Activated CD8-positive, alpha-beta memory T cell treated with anti-CD3 and anti-CD28 coated beads, Interleukin-2, amount 10 ng/mL, durations not matched to agents 7 days and 5 days (primary cell): ENCODE results near the gene ERBB4. TPM values are rescaled to one million over a fixed set of nuclear protein-coding genes. Genes with fewer than 3 reads are reported as not detected.

Experiments
- ATAC-seq: fragments of 150-1000 bp; cut with Tn5 transposase; one replicate; pipeline ENCODE4 v1.10.0; 2021; ENCODE audit warnings: moderate library complexity
- CTCF ChIA-PET: fragments of 350-600 bp; sonication (Branson Sonifier 250); formaldehyde crosslinking; loops from one replicate; lab custom pipeline; 2021; ENCODE audit warnings: antibody characterized with exemption; lab: Charles Lee
- DNase-seq: peaks from one replicate; pipeline ENCODE4 v3.0.0-alpha.2; 2020
- H3K27ac Mint-ChIP-seq: one replicate; pipeline ENCODE4 v1.8.0; 2021; ENCODE audit warnings: mild to moderate bottlenecking, mixed read lengths
- H3K27me3 Mint-ChIP-seq: one replicate; pipeline ENCODE4 v1.8.0; 2021; ENCODE audit warnings: mixed read lengths
- H3K36me3 Mint-ChIP-seq: one replicate; pipeline ENCODE4 v1.8.0; 2021; ENCODE audit warnings: mild to moderate bottlenecking, mixed read lengths
- H3K4me1 Mint-ChIP-seq: one replicate; pipeline ENCODE4 v1.8.0; 2021; ENCODE audit warnings: mixed read lengths
- H3K4me3 Mint-ChIP-seq: one replicate; pipeline ENCODE4 v1.8.0; 2021; ENCODE audit warnings: mild to moderate bottlenecking, moderate library complexity, mixed read lengths
- H3K9me3 Mint-ChIP-seq: one replicate; pipeline ENCODE4 v1.8.0; 2022; ENCODE audit warnings: low read depth, mixed read lengths
- total RNA-seq, 2 experiments: library from RNA; stranded (reverse); gene quantifications; one replicate each; pipeline ENCODE4 v1.2.3, GENCODE V29; 2021

The ERBB4 gene
- total RNA-seq, 2 experiments from 2014 or later = not detected

DNA sequence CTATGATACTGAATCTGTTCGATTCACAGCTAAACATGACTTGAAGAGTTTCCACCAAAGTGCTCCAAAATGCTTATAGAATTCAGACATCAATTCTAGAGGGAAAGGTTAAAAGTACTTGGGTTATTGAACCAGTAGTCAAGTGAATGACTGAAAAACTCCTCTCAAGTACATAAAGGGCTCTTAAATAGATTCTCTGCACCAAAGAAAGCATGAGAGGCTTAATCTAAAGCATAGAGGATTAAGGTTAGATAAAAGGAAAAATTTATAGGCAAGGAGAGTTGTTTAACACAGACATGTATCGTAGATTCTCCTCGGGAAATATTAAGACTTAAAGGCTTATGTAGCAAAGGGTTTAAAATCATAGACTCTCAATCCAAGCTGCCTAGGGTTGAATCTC is 701.4 kb downstream of the ERBB4 start:
- no peaks in the 10 kb centered on the region for H3K36me3 Mint-ChIP-seq
- CTCF ChIA-PET = no interaction called here
- no peak for DNase-seq

DNA sequence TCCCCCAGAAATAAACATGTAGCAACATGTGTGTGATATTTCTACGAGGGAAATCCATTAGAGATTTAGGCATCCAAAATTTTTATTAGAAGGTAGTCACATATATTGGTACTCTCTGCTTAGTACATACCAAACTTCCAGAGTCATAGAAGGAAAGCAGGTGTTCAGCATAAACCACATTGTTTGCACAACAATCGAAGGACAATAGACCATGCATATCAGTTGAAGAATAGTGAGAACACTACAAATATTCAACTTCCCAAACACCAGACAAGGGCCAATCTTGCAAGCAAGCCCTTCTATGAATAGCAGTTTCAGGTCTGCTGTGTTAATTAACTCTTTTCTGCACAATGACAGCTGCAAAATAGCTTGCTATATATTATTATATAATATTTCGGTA is 702.2 kb downstream of the ERBB4 start:
- Mint-ChIP-seq H3K9me3 (peaks cover 8% of the 10 kb centered on the region), H3K27ac (no peak overlapping the region), H3K4me3 (no peak overlapping the region), H3K27me3 (no peaks in the 10 kb centered on the region), H3K36me3 (no peaks in the 10 kb centered on the region), H3K4me1 (no peaks in the 10 kb centered on the region)
- DNase-seq (no peak), ATAC-seq (no peak)
- CTCF ChIA-PET = no interaction called here

More for the DNA sequence above, 701.4 kb downstream of the ERBB4 start:
- Mint-ChIP-seq H3K27ac (no peak overlapping the region), H3K4me3 (no peak overlapping the region), H3K9me3 (peaks cover 8% of the 10 kb centered on the region), H3K4me1 (no peaks in the 10 kb centered on the region), H3K27me3 (no peaks in the 10 kb centered on the region)
- no peak for ATAC-seq

GRCh38 chr2:211835695-211836094 is 702.9 kb downstream of the ERBB4 start:
- DNase-seq (no peak), ATAC-seq (no peak)
- Mint-ChIP-seq H3K27ac (no peak overlapping the region), H3K36me3 (no peaks in the 10 kb centered on the region), H3K4me1 (no peaks in the 10 kb centered on the region), H3K9me3 (peaks cover 8% of the 10 kb centered on the region), H3K27me3 (no peaks in the 10 kb centered on the region), H3K4me3 (no peak overlapping the region)
- CTCF ChIA-PET = no interaction called here

- CTCF ChIA-PET = no interaction called here
- no peak for ATAC-seq
Observed at GRCh38 chr2:211833582-211834279, 704.9 kb downstream of the ERBB4 start.

DNA sequence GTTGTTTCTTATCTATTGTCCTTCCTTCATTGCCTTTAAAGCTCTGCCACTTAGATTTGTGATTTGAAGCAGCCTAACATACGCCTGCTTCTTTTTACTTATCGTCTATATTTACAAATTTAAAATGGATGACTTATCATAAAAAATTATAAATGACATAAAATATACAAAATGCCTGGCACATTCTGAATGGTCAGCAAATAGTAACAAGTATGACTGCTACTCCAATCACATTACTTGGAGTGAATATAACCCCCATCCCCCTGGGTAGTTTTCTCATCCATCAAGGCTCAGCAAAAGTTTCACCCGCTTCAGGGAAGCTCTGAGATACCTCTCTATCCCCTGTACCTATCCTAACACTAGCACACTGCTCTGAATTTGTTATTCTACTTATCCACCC is 708.9 kb downstream of the ERBB4 start:
- Mint-ChIP-seq H3K4me1 (no peaks in the 10 kb centered on the region), H3K27ac (no peak overlapping the region), H3K4me3 (no peak overlapping the region), H3K9me3 (peaks cover 5% of the 10 kb centered on the region), H3K27me3 (no peaks in the 10 kb centered on the region), H3K36me3 (no peaks in the 10 kb centered on the region)
- CTCF ChIA-PET = no interaction called here
- DNase-seq (no peak), ATAC-seq (no peak)

More at GRCh38 chr2:211833582-211834279, 704.9 kb downstream of the ERBB4 start:
- no peak for DNase-seq
- no peaks in the 10 kb centered on the region for H3K27me3 Mint-ChIP-seq
- no peak overlapping the region for H3K27ac Mint-ChIP-seq
- no peak overlapping the region for H3K4me3 Mint-ChIP-seq
- H3K36me3 Mint-ChIP-seq = no peaks in the 10 kb centered on the region
- H3K9me3 Mint-ChIP-seq = peaks cover 5% of the 10 kb centered on the region
- no peaks in the 10 kb centered on the region for H3K4me1 Mint-ChIP-seq

DNA sequence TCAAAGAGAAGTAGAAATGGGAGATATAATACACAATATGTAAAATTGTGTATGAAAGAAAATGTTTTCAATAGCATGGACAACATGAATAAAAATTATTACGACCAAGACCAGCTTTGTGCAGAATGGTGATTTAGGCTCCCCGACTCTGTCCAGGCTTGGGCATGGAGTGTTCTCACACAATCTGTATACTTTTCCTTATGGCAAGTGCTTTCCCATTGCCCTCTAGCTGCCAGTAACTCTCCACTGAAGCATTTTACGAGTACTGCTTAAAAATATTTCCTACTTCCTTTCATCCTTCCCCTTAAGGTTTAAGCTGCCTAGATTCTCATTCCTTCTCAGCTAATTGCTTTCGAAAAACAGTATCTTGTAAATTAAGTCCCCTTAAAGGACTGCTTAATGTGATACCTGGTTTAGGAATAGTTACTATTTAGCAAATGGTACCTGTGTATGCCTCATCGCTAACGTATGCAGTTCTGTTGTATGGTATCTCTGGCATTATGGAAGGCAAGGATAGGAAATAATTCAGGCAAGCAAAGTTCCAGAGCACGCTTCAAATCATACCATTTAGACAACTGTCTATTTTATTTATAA is 714.6 kb downstream of the ERBB4 start:
- no peak for ATAC-seq
- no peak overlapping the region for H3K27ac Mint-ChIP-seq
- CTCF ChIA-PET = no interaction called here
- DNase-seq = no peak
- peaks cover 7% of the 10 kb centered on the region for H3K9me3 Mint-ChIP-seq
- H3K27me3 Mint-ChIP-seq = no peaks in the 10 kb centered on the region
- H3K36me3 Mint-ChIP-seq = no peaks in the 10 kb centered on the region
- no peak overlapping the region for H3K4me3 Mint-ChIP-seq
- no peaks in the 10 kb centered on the region for H3K4me1 Mint-ChIP-seq

DNA sequence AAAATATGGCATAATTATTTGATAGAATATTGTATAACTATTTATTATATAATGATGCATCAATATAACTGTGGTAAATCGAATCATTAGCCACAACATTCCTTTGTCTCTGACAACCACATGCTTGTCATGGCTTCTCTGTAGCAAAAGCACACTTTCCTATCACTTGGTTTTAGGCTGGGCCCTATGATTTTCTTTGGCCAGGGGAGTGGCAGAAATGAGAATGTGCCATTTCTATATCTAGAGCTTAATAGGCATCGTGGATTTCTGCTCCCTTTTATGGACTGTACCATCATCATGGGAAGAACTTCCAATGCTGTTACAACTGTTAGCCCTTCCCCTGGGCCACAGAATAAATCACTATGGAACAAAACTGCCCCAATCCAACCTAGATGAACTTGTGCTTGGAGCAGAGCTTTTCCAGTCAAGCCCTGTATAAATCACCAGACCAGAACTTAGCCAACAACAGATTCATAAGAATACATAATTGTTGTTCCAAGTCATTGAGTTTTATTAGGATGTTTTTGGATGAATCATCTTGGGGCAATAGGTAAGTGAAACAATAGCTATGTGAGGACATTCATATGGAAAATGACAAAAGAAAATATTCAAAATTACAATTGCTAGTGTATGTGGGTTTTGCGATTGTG is 715.8 kb downstream of the ERBB4 start:
- CTCF ChIA-PET = no interaction called here
- H3K4me3 Mint-ChIP-seq = no peak overlapping the region
- DNase-seq = no peak
- no peak overlapping the region for H3K27ac Mint-ChIP-seq
- no peak for ATAC-seq
- no peaks in the 10 kb centered on the region for H3K4me1 Mint-ChIP-seq
- no peaks in the 10 kb centered on the region for H3K27me3 Mint-ChIP-seq
- peaks cover 7% of the 10 kb centered on the region for H3K9me3 Mint-ChIP-seq
- H3K36me3 Mint-ChIP-seq = no peaks in the 10 kb centered on the region

DNA sequence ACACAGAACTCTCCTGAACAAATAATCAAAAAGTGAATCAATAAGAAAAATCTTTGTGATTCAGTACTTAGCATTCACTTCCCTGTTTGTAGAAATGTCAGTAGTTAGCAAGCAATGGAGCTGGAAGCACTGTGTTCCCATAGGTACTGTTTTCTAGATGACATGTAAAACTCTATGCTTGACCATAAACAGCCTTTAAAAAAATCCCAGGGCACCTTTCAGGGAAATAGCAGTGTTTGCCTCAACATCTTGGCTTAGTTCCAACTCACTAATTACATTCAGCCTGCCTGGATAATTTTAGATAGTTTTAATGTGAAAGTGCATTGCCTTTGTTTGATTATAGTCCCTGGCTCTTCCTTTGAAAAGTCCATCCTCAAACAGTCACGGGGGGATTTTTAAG is 721.8 kb downstream of the ERBB4 start:
- Mint-ChIP-seq H3K4me3 (no peak overlapping the region), H3K27me3 (no peaks in the 10 kb centered on the region)

DNA sequence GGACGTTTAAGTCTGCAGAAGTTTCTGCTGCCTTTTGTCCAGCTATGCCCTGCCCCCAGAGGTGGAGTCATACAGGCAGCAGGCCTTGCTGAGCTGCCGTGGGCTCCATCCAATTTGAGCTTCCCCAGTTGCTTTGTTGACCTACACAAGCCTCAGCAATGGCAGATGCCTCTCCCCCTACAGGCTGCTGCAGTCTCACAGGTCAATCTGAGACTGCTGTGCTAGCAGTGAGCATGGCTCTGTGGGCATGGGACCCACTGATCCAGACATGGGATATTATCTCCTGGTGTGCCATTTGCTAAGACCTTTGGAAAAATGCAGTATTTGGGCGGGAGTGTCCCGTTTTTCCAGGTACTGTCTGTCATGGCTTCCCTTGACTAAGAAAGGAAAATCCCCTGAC is 726.0 kb downstream of the ERBB4 start:
- CTCF ChIA-PET = no interaction called here

More for the DNA sequence above, 721.8 kb downstream of the ERBB4 start:
- no peak for DNase-seq
- no peak for ATAC-seq
- Mint-ChIP-seq H3K36me3 (no peaks in the 10 kb centered on the region), H3K9me3 (peaks cover 5% of the 10 kb centered on the region), H3K4me1 (no peaks in the 10 kb centered on the region), H3K27ac (no peak overlapping the region)
- CTCF ChIA-PET = no interaction called here

GRCh38 chr2:211802666-211803065 is 735.9 kb downstream of the ERBB4 start:
- no peak for ATAC-seq
- H3K36me3 Mint-ChIP-seq = no peaks in the 10 kb centered on the region
- no peaks in the 10 kb centered on the region for H3K27me3 Mint-ChIP-seq

More for the DNA sequence above, 726.0 kb downstream of the ERBB4 start:
- no peak for ATAC-seq
- Mint-ChIP-seq H3K9me3 (no peaks in the 10 kb centered on the region), H3K36me3 (no peaks in the 10 kb centered on the region), H3K27me3 (no peaks in the 10 kb centered on the region), H3K27ac (no peak overlapping the region), H3K4me1 (no peaks in the 10 kb centered on the region), H3K4me3 (no peak overlapping the region)
- no peak for DNase-seq

DNA sequence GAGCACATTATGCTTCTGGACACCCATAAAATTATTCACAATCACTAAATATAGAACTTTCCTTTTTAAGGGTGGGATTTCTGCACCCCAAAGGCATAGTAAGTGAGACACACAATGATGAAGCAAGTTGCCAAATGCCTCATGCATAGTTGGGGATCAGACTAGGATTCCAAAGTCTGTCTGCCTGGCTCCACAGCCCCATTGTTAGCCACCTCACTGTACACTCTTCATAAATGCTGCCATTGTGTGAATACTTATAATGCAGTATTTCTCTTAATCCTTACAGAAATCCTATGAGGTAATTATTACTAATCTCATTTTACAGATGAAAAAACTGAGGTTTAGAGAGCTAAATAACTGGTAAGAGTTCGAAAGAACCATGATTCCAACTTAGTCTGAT is 738.6 kb downstream of the ERBB4 start:
- H3K9me3 Mint-ChIP-seq = peaks cover 2% of the 10 kb centered on the region
- CTCF ChIA-PET = no interaction called here

More at GRCh38 chr2:211802666-211803065, 735.9 kb downstream of the ERBB4 start:
- Mint-ChIP-seq H3K4me3 (no peak overlapping the region), H3K4me1 (no peaks in the 10 kb centered on the region), H3K27ac (no peak overlapping the region), H3K9me3 (peaks cover 2% of the 10 kb centered on the region)
- CTCF ChIA-PET = no interaction called here
- DNase-seq = no peak

GRCh38 chr2:211798868-211799267 is 739.7 kb downstream of the ERBB4 start:
- CTCF ChIA-PET = no interaction called here
- Mint-ChIP-seq H3K9me3 (peaks cover 2% of the 10 kb centered on the region), H3K4me3 (no peak overlapping the region), H3K4me1 (no peaks in the 10 kb centered on the region), H3K36me3 (no peaks in the 10 kb centered on the region), H3K27ac (no peak overlapping the region), H3K27me3 (no peaks in the 10 kb centered on the region)
- no peak for DNase-seq
- ATAC-seq = no peak

More for the DNA sequence above, 738.6 kb downstream of the ERBB4 start:
- H3K4me1 Mint-ChIP-seq = no peaks in the 10 kb centered on the region
- H3K27ac Mint-ChIP-seq = no peak overlapping the region
- no peak for ATAC-seq
- no peaks in the 10 kb centered on the region for H3K36me3 Mint-ChIP-seq
- no peak for DNase-seq
- no peak overlapping the region for H3K4me3 Mint-ChIP-seq
- H3K27me3 Mint-ChIP-seq = no peaks in the 10 kb centered on the region

DNA sequence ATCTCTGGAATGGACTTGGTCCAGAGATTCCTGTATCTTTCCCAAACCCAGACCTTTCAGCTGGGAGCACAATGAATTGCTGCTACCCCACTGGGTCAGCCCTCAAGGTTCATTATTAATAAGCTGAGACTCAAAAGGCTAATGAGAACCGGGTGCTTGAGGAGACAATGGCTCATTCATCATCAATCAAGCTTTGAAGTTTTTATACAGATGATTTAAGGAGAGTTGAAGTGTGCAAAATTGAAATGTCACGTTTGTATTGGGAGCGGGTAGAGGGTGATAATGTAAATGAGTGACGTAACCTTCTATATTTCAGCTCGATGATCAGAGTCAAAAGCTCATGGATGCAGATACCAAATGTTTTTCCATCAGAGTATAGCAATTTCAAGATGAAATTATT is 744.9 kb downstream of the ERBB4 start:
- Mint-ChIP-seq H3K4me3 (no peak overlapping the region), H3K36me3 (no peaks in the 10 kb centered on the region), H3K27ac (no peak overlapping the region), H3K9me3 (no peaks in the 10 kb centered on the region), H3K27me3 (no peaks in the 10 kb centered on the region), H3K4me1 (no peaks in the 10 kb centered on the region)
- ATAC-seq = no peak
- DNase-seq = no peak
- CTCF ChIA-PET = no interaction called here

GRCh38 chr2:211789982-211790381 is 748.6 kb downstream of the ERBB4 start:
- H3K36me3 Mint-ChIP-seq = no peaks in the 10 kb centered on the region
- H3K27me3 Mint-ChIP-seq = no peaks in the 10 kb centered on the region
- no peaks in the 10 kb centered on the region for H3K4me1 Mint-ChIP-seq
- H3K9me3 Mint-ChIP-seq = no peaks in the 10 kb centered on the region
- ATAC-seq = no peak
- CTCF ChIA-PET = no interaction called here
- no peak for DNase-seq
- H3K27ac Mint-ChIP-seq = no peak overlapping the region
- H3K4me3 Mint-ChIP-seq = no peak overlapping the region
